Erythroblast (primary cell): Measurements from ENCODE around the gene NTM.

Source experiments
- GATA1 ChIP-seq: IDR thresholded peaks from 2 replicates; pipeline ENCODE4 v1.6.1; 2011; ENCODE audit warnings: low read depth, mild to moderate bottlenecking, control low read depth, low read length, moderate library complexity
- POLR2A ChIP-seq: IDR thresholded peaks from 2 replicates; pipeline ENCODE4 v1.6.1; 2011; ENCODE audit warnings: mild to moderate bottlenecking, low read length

DNA sequence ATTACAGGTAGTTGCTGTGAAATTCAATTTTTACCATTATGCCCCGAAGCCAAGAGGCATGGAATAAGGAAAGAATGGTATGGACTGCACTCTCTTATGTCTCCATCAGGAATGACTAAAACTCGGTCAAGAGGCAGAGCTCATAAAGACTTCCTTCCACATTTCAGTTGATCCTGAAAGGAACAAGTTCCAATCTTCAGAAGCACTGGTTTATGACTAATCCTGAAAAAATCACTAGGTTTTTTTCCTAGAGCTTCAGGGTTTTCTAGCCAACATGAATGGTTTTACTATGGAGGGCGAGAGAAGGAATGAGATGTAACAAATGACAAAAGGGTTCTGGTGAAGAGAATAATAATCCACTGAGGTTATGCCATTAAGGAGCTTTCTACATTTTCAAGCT is 832.2 kb downstream of the NTM start:
- no peak for TF ChIP-seq POLR2A
- TF ChIP-seq GATA1, result no peak
